A549 (cell line): ENCODE measurements around the gene GNB1.

Source experiments
- ESRRA ChIP-seq: fragments of 150-350 bp; IDR thresholded peaks from 2 replicates; pipeline ENCODE4 v1.6.1; 2014; ENCODE audit warnings: mild to moderate bottlenecking, low read length, borderline replicate concordance
- KDM5A ChIP-seq: fragments of 200-600 bp; sonication (generic); IDR thresholded peaks from 2 replicates; pipeline ENCODE4 v1.6.1; 2016; ENCODE audit warnings: antibody characterized with exemption, mild to moderate bottlenecking
- MAX ChIP-seq: IDR thresholded peaks from 2 replicates; pipeline ENCODE4 v1.6.1; 2012
- POLR2A ChIP-seq: IDR thresholded peaks from 2 replicates; pipeline ENCODE4 v1.6.1; 2012; ENCODE audit warnings: mild to moderate bottlenecking, low read length
- TF ChIP-seq, protein P1 (sequence below): fragments of >200 bp; sonication (Bioruptor Twin); formaldehyde crosslinking; IDR thresholded peaks from 3 replicates; pipeline ENCODE4 v1.5.1; 2016

DNA sequence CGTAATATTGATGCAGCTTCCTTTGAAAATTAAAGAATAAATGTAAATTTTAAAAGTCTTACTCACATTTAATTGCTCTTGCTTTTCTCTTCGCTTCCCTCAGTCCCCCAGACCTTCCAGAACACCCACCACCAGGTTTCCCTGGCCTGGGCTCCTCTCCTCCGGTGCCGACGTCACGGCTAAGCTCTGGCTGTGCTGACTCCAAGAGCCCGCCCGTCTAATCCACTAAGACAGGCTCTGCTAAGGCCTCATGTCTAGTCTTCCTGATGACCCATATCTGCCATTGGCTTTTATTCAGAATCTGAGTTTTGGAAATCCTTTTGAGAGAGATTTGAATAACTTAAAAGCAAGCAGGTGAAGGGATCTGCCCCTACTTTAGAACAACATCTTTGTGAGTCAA, 58.7 kb downstream of the GNB1 start:
- TF ChIP-seq, protein P1, sequence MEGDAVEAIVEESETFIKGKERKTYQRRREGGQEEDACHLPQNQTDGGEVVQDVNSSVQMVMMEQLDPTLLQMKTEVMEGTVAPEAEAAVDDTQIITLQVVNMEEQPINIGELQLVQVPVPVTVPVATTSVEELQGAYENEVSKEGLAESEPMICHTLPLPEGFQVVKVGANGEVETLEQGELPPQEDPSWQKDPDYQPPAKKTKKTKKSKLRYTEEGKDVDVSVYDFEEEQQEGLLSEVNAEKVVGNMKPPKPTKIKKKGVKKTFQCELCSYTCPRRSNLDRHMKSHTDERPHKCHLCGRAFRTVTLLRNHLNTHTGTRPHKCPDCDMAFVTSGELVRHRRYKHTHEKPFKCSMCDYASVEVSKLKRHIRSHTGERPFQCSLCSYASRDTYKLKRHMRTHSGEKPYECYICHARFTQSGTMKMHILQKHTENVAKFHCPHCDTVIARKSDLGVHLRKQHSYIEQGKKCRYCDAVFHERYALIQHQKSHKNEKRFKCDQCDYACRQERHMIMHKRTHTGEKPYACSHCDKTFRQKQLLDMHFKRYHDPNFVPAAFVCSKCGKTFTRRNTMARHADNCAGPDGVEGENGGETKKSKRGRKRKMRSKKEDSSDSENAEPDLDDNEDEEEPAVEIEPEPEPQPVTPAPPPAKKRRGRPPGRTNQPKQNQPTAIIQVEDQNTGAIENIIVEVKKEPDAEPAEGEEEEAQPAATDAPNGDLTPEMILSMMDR = no peak
- TF ChIP-seq POLR2A = no peak
- TF ChIP-seq ESRRA = no peak
- TF ChIP-seq KDM5A = no peak
- no peak for TF ChIP-seq MAX
